IPS DF 6.9 (cell line): ENCODE results near the gene FSCB.
"Not testable (repeated sequence)": the region's sequence is repeated elsewhere in the genome, so short reads cannot be mapped to it uniquely, and the experiment has no call there.

Experiments used
- DNase-seq: peaks from one replicate; pipeline ENCODE4 v3.0.0-alpha.2; 2013; ENCODE audit warnings: low read depth, low spot score
- H3K27ac ChIP-seq: one replicate; pipeline ENCODE4 v1.5.1; 2013; ENCODE audit warnings: low read length, control low read depth
- H3K27me3 ChIP-seq: 2 replicates; pipeline ENCODE4 v1.6.1; 2013; ENCODE audit warnings: mild to moderate bottlenecking, low read length; ENCODE audit not compliant: control insufficient read depth, insufficient read depth
- H3K36me3 ChIP-seq: 2 replicates; pipeline ENCODE4 v1.6.1; 2013; ENCODE audit warnings: low read length; ENCODE audit not compliant: control insufficient read depth, insufficient read depth
- H3K4me1 ChIP-seq: 2 replicates; pipeline ENCODE4 v1.6.1; 2013; ENCODE audit warnings: low read length; ENCODE audit not compliant: control insufficient read depth, insufficient read depth
- H3K4me3 ChIP-seq: 2 replicates; pipeline ENCODE4 v1.5.1; 2013; ENCODE audit warnings: mild to moderate bottlenecking, low read length
- H3K9me3 ChIP-seq: 2 replicates; pipeline ENCODE4 v1.6.1; 2013; ENCODE audit warnings: low read length, inconsistent platforms; ENCODE audit not compliant: control insufficient read depth, insufficient read depth
- WGBS: extraction: QIAGEN DNeasy Blood & Tissue Kit; methylation state at CpG from one replicate; pipeline ENCODE4 v1.1.7; 2013; ENCODE audit warnings: mixed read lengths, missing lambda C conversion rate; ENCODE audit not compliant: insufficient read length, insufficient coverage; 5-methylcytosine and 5-hydroxymethylcytosine counted together

FSCB gene, protein sequence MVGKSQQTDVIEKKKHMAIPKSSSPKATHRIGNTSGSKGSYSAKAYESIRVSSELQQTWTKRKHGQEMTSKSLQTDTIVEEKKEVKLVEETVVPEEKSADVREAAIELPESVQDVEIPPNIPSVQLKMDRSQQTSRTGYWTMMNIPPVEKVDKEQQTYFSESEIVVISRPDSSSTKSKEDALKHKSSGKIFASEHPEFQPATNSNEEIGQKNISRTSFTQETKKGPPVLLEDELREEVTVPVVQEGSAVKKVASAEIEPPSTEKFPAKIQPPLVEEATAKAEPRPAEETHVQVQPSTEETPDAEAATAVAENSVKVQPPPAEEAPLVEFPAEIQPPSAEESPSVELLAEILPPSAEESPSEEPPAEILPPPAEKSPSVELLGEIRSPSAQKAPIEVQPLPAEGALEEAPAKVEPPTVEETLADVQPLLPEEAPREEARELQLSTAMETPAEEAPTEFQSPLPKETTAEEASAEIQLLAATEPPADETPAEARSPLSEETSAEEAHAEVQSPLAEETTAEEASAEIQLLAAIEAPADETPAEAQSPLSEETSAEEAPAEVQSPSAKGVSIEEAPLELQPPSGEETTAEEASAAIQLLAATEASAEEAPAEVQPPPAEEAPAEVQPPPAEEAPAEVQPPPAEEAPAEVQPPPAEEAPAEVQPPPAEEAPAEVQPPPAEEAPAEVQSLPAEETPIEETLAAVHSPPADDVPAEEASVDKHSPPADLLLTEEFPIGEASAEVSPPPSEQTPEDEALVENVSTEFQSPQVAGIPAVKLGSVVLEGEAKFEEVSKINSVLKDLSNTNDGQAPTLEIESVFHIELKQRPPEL

DNA sequence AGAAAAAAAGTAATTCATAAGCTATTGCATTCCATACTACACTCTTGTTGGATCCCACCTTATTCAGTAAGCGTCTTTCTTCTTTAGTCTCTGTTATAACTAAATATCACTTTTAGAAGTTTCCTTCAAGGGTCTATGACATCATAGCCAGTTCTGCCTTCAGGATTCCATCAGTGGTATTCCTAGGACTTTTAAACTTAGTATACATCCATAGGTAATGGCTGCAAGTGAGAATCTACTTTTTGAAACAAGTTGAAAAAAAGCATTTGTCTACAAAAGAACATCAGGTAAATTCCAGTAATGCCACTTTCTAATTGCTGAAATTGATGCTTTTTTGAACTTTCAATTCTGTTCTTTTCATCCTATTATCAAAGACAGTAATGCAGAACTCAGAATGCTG lies at the start of gene FSCB:
Gene FSCB, minus strand, starts transcription at position 101 of the 400 bp plus-strand sequence. CDS start 296 bp downstream, outside the sequence.
- Histone ChIP-seq H3K9me3 (no peaks in the 10 kb centered on the region; the same call in 1 of the 2 replicates), H3K36me3 (no peaks in the 10 kb centered on the region), H3K27ac (no peak within 1 kb of the TSS), H3K4me1 (no peaks in the 10 kb centered on the region), H3K27me3 (no peaks in the 10 kb centered on the region), H3K4me3 (no peak within 1 kb of the TSS)
- DNase-seq, result no peak
- WGBS, result no CpG with 5 or more reads among the region's 1 CpG

DNA sequence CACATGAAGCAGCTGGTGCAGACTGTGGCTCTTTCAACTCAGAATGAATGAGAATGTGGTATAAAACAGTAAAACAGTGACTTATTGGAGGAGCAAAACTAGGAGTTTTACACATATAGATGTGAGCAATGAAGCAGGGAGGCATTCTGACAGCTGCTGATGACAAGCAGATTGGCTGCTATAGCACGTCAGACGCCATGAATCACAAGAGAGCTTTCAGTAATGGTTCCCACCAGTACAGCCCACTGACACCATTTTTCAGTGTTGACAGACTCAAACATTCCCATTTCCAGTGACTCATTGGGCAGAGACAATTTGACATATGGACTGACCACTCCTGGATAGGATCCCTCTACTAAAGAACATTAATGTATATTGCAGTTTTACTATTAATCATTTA lies 24.6 kb upstream of the FSCB start:
- H3K9me3 ChIP-seq, result no peaks in the 10 kb centered on the region
- H3K4me3 ChIP-seq, result no peak overlapping the region
- H3K27me3 ChIP-seq, result no peaks in the 10 kb centered on the region
- no peaks in the 10 kb centered on the region for H3K4me1 ChIP-seq
- no peak for DNase-seq
- no CpG with 5 or more reads among the region's 2 CpGs for WGBS
- H3K36me3 ChIP-seq, result no peaks in the 10 kb centered on the region
- H3K27ac ChIP-seq, result no peak overlapping the region

DNA sequence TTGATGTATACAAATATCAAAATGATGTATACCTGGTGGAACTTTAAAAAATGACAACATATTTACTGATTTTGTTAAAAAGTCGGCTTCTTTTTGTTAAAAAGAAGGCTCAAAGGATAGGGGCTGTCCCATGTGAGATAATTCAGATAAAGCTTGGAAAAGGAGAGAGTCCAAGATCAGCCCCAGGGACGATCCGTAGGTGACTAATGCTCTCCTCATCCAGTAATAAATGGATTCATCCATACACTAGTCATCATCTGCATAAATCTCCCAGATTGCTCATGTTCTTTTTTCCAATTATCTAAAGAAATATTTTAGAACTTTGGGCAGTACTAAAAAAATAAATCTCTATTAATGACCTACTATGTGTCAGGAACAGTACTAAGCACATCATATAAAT lies 23.4 kb upstream of the FSCB start:
- WGBS, result no CpG with 5 or more reads among the region's 3 CpGs
- DNase-seq, result no peak
- no peaks in the 10 kb centered on the region for H3K36me3 ChIP-seq
- no peak overlapping the region for H3K4me3 ChIP-seq
- H3K9me3 ChIP-seq, result no peaks in the 10 kb centered on the region
- no peaks in the 10 kb centered on the region for H3K27me3 ChIP-seq
- no peak overlapping the region for H3K27ac ChIP-seq
- H3K4me1 ChIP-seq, result no peaks in the 10 kb centered on the region

DNA sequence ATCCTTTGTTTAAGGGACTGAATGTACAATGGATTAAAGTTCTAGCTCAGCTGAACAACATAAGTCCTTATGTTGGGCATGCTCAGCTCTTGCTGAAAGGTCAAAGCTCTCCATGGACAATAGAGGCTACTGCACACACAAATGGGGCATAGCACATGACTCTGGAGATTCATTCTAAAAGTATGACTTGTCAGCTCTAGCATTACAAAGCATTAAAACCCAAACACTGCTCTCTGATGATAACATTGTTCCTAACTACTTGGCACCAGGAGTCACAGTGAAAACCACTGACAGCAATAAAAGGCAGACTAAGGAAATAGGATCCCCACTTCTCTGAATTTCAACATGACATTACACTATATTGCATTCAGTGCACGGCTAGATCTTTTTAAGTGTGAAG lies 21.9 kb upstream of the FSCB start:
- Histone ChIP-seq H3K4me3 (no peak overlapping the region), H3K27ac (no peak overlapping the region), H3K36me3 (no peaks in the 10 kb centered on the region), H3K27me3 (no peaks in the 10 kb centered on the region), H3K9me3 (no peaks in the 10 kb centered on the region), H3K4me1 (no peaks in the 10 kb centered on the region)
- no peak for DNase-seq
- WGBS, result no CpG with 5 or more reads among the region's 1 CpG

DNA sequence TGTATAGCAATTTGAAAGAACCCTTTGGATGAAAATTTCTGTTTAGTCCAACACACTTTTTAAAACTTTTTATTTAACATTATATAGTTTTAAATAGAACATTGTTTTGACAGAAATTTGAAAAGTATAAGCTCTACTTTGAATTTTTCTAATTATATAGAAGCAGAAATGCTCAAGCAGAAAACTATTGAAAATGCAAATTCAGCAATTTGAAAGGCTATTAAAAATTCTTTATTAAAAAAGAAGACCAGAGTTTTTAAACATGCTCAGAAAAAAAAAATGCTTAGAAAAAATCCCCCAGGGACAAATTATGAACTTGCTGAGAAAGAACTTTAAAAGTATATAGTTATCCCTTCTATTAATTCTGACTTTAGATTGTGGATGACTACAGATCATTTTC lies 21.1 kb upstream of the FSCB start:
- H3K36me3 ChIP-seq, result no peaks in the 10 kb centered on the region
- no peaks in the 10 kb centered on the region for H3K9me3 ChIP-seq
- no peak for DNase-seq
- no peak overlapping the region for H3K27ac ChIP-seq
- H3K4me3 ChIP-seq, result no peak overlapping the region
- H3K27me3 ChIP-seq, result no peaks in the 10 kb centered on the region
- no peaks in the 10 kb centered on the region for H3K4me1 ChIP-seq

DNA sequence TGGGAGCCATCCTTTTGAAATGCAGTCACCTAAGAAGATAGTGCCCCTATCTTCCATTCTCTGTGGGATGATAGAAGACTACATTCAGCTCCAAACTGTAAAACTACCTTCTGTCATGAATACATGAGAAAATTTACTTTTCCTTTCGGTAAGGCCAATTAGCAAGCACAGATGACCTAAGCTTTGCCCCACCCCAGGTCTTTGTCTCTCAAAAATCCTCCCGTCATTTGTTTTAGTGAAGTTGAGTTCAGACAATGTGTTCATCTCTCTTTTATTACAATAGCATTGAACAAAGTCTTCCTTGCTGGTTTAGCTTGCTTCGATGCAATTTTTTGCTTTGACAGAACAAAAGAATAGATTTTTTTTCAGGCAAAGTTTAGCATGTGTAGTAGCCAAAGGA lies 18.2 kb upstream of the FSCB start:
- Histone ChIP-seq H3K27ac (no peak overlapping the region), H3K36me3 (no peaks in the 10 kb centered on the region), H3K4me3 (no peak overlapping the region), H3K4me1 (no peaks in the 10 kb centered on the region), H3K9me3 (no peaks in the 10 kb centered on the region), H3K27me3 (no peaks in the 10 kb centered on the region)
- WGBS, result no CpG with 5 or more reads among the region's 3 CpGs
- no peak for DNase-seq

DNA sequence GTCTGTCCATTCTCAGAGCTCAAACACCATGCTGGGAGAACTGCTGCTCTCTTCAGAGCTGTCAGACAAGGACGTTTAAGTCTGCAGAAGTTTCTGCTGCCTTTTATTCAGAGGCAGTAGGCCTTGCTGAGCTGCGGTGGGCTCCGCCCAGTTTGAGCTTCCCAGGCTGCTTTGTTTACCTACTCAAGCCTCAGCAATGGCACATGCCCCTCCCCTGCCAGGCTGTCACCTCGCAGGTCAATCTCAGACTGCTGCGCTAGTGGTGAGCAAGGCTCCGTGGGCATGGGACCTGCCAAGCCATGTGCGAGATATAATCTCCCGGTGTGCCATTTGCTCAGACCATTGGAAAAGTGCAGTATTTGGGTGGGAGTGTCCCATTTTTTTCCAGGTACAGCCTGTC lies 8.6 kb upstream of the FSCB start:
- DNase-seq, H3K4me1 ChIP-seq, H3K4me3 ChIP-seq, H3K27me3 ChIP-seq, H3K36me3 ChIP-seq, H3K9me3 ChIP-seq, H3K27ac ChIP-seq: not testable (repeated sequence)
- no CpG with 5 or more reads among the region's 8 CpGs for WGBS

DNA sequence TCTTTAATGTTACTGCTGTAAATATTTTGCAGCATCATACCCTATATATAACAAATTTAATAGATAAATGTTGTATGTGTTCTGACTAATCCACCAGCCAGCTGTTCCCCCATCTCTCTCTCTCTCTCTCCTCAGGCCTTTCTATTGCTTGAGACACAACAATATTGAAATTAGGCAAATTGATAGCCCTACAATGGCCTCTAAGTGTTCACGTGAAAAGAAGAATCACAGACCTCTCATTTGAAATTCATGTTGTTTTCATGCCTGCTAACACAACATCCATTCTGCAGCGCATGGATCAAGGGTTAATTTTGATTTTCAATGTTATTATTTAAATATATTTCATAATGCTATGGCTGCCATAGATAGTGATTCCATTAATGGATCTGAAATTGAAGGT lies 1.8 kb upstream of the FSCB start:
- H3K4me1 ChIP-seq, result no peaks in the 10 kb centered on the region
- DNase-seq, result no peak
- no peaks in the 10 kb centered on the region for H3K27me3 ChIP-seq
- no peak overlapping the region for H3K4me3 ChIP-seq
- H3K9me3 ChIP-seq, result no peaks in the 10 kb centered on the region; the same call in 1 of the 2 replicates
- WGBS, result no CpG with 5 or more reads among the region's 2 CpGs
- H3K36me3 ChIP-seq, result no peaks in the 10 kb centered on the region
- no peak overlapping the region for H3K27ac ChIP-seq

DNA sequence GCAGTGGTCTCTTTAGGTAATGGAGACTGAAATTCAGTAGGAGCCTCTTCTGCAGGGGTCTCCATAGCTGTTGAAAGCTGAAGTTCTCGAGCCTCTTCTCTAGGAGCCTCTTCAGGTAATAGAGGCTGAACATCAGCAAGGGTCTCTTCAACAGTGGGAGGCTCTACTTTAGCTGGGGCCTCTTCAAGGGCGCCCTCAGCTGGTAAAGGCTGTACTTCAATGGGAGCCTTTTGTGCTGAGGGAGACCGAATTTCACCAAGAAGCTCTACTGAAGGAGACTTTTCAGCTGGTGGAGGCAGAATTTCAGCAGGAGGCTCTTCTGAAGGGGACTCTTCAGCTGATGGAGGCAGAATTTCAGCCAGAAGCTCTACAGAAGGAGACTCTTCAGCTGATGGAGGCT lies 1.5 kb downstream of the FSCB start:
- Histone ChIP-seq H3K9me3 (no peaks in the 10 kb centered on the region; the same call in 1 of the 2 replicates), H3K4me3 (no peak overlapping the region), H3K27ac (no peak overlapping the region), H3K36me3 (no peaks in the 10 kb centered on the region), H3K27me3 (no peaks in the 10 kb centered on the region), H3K4me1 (no peaks in the 10 kb centered on the region)
- WGBS, result no CpG with 5 or more reads among the region's 3 CpGs
- DNase-seq, result no peak

DNA sequence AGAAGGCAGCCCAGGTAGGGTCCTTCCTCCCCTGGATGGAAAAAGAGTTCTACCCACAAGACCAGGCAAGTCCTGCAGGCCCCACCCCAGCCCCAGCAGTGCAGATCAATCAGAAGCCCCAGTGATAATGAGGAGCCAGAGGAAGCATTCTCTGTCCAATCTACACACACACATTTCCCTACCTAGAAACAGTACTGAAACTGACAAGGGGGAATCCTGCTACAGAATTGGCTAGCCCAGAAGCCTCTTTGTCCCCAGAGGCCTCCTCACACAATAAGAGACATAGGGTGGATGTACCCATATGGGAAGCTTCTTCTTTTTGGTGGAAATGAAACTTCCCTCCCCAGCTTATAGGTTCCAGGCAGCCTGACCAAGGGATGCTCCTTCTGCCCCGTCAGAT lies 9.9 kb downstream of the FSCB start:
- Histone ChIP-seq H3K4me3 (no peak overlapping the region), H3K9me3 (no peaks in the 10 kb centered on the region), H3K27me3 (no peaks in the 10 kb centered on the region), H3K27ac (no peak overlapping the region), H3K36me3 (no peaks in the 10 kb centered on the region), H3K4me1 (no peaks in the 10 kb centered on the region)
- whole genome bisulfite sequencing, result no CpG with 5 or more reads among the region's 1 CpG
- DNase-seq, result no peak
